ENCODE measurements around the gene RPL32.
A peak's percentile ranks its signal among the peaks of the same experiment; 100 is the strongest.
"Not testable (repeated sequence)": the region's sequence is repeated elsewhere in the genome, so short reads cannot be mapped to it uniquely, and the experiment has no call there.

The RPL32 gene

DNA sequence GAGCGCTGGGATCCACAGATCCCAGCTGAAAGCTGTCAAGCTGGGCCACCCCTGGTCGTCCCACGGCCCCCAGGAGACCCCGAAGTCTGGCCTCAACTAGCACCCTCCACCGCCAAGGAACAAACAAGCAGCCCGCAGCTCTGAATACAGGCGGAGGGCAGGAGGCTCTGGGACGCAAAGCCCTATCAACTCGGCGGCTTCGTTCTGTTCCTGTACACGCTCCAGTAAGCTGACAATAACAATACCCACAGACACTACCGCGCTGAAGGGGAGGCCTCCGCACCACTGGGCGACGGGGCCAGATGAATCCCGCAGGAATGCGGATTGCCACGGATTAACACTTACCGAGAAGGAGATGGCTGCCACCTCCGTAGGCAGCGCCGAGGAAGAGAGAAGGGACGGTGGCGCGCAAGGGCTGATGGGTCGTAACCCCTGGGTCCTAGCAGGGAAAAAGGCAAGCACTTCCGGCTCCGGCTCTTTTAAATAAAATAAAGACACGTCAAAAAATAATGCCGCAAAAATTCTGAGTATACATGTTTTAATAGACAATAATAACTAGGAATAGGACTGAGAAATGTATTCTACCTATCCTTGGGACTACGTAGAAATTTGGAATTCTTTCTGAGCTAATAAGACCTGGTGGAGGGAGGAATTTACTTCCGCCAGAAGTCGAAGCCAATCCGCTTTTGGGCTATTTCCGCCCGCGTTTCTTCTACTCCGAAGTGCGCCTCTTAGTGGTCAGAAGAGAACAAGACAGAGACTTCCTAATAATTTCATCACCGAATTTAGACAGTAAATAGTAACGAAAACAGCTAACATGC is at the start of gene RPL32:
Gene RPL32 (minus strand): TSS at position 417 of the 821 bp plus-strand sequence. CDS start 1,328 bp downstream, outside the sequence.
- peak; percentile 88 to 89 for DNase-seq

- DNase-seq: no peak
Observed at GRCh38 chr3:12890610-12891390, 49.4 kb upstream of the RPL32 start.

DNA sequence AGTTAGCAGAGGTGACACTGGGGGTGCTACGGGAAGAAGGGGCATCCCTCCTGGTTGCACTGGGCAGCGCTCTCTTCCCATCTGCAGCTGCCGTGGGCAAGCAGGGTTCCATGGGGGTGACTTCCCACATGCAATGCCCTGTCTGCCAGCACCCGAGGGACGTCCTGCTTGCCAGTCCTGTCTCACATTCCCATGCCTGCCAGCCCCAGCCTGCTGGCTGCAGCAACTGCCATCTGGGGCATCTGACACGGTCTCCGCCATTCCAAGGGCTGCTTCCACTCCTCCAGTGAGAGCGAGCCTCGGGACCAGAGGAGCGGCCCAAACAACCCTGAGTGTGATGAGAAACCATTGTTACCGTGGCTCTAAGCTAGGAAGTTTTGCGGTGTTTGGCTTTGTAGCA is 45.4 kb upstream of the RPL32 start:
- DNase-seq: no peak

GRCh38 chr3:12886106-12886679 is 44.8 kb upstream of the RPL32 start:
- DNase-seq: peak in 1 of 2 experiments; percentile 30

DNA sequence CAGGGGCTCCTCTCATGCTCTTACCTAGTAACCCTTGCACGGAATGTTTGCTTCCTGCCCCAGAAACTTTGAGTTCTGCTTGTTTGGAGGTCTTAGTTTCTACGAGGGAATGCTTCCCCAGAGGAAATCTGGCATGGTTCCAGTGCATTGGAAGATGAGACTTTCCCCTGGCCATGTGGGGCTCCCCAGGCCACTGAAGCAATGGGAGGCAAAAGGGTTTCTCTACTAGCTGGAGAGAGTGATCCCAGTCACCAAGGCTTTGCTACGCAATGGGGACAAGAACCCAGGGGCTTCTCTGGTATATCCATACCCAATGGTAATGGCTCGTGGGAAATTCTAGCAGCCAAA is 44.2 kb upstream of the RPL32 start:
- DNase-seq: no peak

- DNase-seq: no peak
Observed at GRCh38 chr3:12884790-12885582, 43.6 kb upstream of the RPL32 start.

GRCh38 chr3:12884186-12884680 is 42.9 kb upstream of the RPL32 start:
- DNase-seq: no peak

DNA sequence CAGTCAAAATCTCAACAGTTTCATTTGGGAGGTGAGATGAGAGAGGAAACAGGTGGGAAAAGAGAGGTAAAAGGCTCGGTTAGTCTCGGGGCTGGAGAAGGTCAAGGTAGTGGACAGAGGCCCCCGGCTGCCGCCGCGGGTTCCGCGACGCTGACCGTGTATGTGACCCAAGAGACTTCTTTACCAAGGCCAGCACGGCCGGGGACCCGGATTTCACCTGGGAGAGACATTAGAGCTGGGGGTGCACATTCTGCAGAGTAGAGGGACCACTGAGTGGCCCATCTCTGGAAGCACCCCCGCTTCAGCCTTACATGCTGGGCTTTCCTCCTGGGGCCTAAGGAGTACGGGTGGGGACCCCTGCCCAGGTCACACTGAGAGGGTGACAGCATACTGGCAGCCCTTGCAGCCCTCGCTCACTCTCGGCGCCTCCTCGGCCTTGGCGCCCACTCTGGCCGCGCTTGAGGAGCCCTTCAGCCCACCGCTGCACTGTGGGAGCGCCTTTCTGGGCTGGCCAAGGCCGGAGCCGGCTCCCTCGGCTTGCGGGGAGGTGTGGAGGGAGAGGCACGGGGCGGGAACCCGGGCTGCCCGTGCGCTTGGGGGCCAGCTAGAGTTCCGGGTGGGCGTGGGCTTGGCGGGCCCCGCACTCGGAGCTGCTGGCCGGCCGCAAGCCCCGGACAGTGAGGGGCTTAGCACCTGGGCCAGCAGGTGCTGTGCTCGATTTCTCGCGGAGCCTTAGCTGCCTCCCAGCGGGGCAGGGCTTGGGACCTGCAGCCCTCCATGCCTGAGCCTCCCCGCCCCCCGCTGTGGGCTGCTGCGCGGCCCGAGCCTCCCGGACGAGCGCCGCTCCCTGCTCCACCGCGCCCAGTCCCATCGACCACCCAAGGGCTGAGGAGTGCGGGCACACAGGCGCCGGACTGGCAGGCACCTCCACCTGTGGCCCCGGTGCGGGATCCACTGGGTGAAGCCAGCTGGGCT is 41.3 kb upstream of the RPL32 start:
- no peak for DNase-seq

DNA sequence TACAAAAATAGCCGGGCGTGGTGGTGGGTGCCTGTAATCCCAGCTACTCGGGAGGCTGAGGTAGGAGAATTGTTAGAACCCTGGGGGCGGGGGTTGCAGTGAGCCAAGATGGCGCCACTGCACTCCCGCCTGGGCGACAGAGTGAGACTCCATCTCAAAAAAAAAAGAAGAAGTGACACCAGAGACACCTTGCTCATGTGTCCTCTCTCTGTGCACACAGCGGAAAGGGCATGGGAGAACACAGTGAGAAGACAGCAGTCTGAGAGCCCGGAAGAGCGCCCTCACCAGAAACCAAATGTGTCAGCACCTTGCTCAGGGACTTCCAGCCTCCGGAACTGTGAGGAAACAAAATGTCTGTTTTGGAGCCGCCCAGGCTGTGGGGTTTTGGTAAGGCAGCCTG is 40.5 kb upstream of the RPL32 start:
- DNase-seq: not testable (repeated sequence)

DNA sequence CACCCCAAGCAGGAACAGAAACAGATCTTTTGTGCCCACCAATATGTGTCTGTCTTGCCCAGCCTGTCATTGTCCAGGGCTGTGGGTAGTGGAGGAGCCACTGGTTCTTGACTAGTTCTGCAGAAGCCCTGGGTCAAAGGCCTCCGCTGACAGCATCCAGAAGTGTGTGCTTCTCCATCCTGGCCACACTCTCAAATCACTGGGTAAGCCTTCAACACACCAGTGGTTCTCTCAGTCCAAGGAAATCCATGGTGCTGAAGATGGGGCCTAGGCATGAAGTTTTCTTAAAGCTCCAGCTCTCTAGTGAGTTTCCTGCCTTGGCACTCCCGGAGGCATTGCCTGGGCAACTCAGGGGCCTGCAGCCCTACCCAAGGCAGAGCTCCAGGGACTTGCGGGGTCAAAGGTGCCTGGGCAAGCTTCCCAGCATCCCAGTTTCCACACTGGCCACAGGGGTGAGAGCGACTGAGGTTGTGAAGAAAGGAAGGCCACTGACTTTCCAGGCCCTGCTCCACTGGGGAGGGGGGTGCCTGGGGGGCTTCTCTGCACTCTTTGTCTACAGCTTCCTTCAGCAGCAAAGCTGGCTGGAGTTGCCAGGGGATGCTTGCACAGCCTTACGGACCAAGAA is 37.9 kb upstream of the RPL32 start:
- DNase-seq: no peak

DNA sequence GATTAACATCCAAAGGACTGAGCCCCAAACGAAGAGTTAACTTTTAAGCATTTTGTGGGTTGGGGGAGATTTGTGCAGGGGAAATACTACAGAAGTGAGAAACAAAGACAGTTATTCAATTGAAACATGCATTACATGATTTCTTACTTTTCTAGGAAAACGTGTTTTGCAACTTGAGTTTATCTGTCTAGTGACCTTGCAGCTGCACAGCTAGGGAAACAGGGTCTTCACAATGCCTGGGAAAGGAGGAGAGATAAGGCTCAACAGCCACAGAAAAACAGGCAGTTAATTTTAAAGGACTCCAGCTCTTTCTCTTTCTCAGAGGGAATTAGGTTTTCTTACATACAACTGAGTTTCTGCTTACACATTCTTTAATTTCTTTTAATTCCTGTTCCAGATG is 37.4 kb upstream of the RPL32 start:
- DNase-seq: not testable (repeated sequence)

GRCh38 chr3:12878141-12878574 is 36.8 kb upstream of the RPL32 start:
- DNase-seq: no peak

DNA sequence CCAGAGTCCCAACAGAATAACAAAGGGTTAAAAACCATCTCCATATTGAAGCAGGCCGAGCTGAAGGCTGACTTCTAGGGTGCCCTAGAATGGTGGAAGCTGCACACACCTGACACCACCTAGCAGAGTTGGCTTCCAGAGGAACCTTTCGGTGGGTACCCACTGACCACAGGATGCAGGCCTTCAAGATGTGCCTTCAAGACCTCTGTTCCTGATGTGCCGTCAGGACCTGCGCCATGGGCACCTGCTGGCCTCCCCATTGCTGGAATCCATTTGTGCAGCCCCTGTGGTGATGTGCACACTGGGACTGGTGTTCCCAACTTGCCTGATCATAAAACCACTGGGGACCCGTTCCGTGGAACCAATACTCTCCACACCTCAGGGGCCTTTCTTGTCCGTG is 35.7 kb upstream of the RPL32 start:
- no peak for DNase-seq

DNA sequence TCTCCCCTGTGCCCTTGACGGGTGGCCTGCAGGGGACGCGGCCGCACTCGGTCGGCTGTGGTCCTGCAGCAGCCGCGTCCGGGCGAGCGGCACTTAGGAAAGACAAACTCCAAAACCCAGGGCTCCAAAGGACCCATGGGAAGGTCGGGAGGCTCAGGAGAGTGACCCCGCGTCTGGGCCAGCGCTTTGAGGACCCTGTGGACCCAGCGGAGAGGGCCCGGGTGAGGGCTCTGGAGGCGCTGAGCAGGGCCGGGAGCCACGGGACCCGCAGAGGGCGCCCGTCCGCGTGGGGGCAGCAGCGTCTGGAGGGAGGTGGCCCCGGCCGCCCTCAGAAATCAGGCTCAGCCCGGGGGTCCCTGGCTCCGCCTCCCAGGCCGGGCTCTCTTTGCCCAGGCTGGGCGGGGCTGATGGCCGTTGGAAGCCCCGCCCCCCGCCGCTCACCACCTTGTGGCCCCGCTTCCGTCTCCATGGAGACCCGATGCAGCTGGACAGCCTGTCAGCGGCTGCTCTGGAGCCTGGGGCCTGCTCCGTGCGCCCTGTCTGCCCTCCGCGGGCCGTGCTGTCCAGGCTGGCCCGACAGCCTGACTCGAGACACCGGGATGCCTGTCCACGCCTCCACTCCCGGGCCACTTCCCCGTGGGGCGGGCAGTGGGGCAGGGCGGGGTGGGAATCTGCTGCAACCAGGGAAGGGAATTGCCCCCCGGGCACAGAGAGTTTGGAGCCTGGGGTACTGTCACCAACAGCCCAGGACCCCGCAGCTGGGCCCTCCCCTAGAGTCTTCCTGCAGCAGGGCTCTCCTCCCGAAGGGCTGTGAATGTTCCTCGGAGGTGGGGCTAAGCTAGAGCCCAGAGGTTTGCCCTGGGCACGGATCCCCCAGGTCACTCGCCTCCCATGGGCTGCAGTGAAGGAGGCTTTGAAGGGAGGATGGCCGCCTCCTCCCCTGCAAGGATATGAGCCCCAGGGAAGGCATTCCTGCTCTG is 34.8 kb upstream of the RPL32 start:
- DNase-seq: peak in 1 of 2 experiments; percentile 49

DNA sequence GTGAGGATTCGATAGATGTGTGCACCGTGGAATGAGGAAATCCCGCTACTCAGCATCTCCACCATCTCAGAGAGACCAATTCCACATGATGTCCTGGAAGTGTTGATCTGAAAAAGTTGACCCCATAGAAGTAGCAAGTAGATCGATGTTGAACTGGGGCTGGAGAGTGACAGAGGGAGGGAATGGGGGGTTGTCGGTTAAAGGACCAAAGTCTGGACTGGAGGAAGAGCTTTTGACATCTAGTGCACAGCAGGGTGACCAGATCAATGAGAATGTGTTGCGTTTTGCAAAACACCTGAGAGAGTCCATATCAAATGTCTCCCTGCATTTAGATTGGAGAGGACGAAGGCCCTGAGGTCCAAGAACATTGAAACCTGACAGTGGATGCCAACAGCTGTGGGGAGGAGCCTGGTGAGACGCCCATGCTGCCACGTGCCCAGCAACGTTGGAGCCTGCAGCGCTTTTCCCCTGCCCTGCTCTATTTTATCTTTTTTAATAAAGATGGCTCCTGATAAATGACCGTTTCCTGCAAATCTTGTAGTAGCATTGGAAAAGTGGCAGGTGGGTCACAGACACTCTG is 30.1 kb upstream of the RPL32 start:
- no peak for DNase-seq

GRCh38 chr3:12870942-12871341 is 29.6 kb upstream of the RPL32 start:
- DNase-seq: no peak

GRCh38 chr3:12869035-12869621 is 27.8 kb upstream of the RPL32 start:
- peak; percentile 67 to 75 for DNase-seq

Measured in activated T-cell treated with anti-CD3 and anti-CD28 coated beads, Interleukin-2, amount 50 U/mL, for 48 hours (primary cell).